IPS DF 19.7 (cell line): ENCODE results near the gene TEDC1.

ENCODE experiments used
- DNase-seq: peaks from one replicate; pipeline ENCODE4 v3.0.0-alpha.2; 2013; ENCODE audit warnings: low read depth, low spot score

Gene TEDC1

GRCh38 chr14:105490572-105491365 is at the start of gene TEDC1:
Gene TEDC1, plus strand, starts transcription at chr14:105491246. Its CDS starts 130 bp downstream, at chr14:105491376.
- DNase-seq = peak; percentile 94

- DNase-seq = no peak
Measured at GRCh38 chr14:105442125-105442524, 48.9 kb upstream of the TEDC1 start.

- DNase-seq = no peak
Measured at GRCh38 chr14:105442834-105443233, 48.2 kb upstream of the TEDC1 start.

GRCh38 chr14:105444859-105445258 is 46.2 kb upstream of the TEDC1 start:
- no peak for DNase-seq

- no peak for DNase-seq
Measured at GRCh38 chr14:105445290-105445689, 45.8 kb upstream of the TEDC1 start.

GRCh38 chr14:105445901-105446845 is 44.9 kb upstream of the TEDC1 start:
- DNase-seq = no peak

- no peak for DNase-seq
Measured at GRCh38 chr14:105446971-105447370, 44.1 kb upstream of the TEDC1 start.

GRCh38 chr14:105447651-105448640 is 43.1 kb upstream of the TEDC1 start:
- no peak for DNase-seq

GRCh38 chr14:105448706-105449111 is 42.3 kb upstream of the TEDC1 start:
- no peak for DNase-seq

- no peak for DNase-seq
Measured at GRCh38 chr14:105449276-105450122, 41.5 kb upstream of the TEDC1 start.

- DNase-seq = no peak
Measured at GRCh38 chr14:105450123-105450505, 40.9 kb upstream of the TEDC1 start.

- DNase-seq = no peak
Measured at GRCh38 chr14:105450864-105451720, 40.0 kb upstream of the TEDC1 start.

- DNase-seq = no peak
Measured at GRCh38 chr14:105452963-105453362, 38.1 kb upstream of the TEDC1 start.

GRCh38 chr14:105453847-105454246 is 37.2 kb upstream of the TEDC1 start:
- DNase-seq = no peak

- no peak for DNase-seq
Measured at GRCh38 chr14:105455086-105455640, 35.9 kb upstream of the TEDC1 start.

GRCh38 chr14:105455766-105456660 is 35.0 kb upstream of the TEDC1 start:
- DNase-seq = no peak

GRCh38 chr14:105456736-105457617 is 34.1 kb upstream of the TEDC1 start:
- no peak for DNase-seq
